ENCODE measurements around the gene SHTN1. TPM values are rescaled to one million over a fixed set of nuclear protein-coding genes. Genes with fewer than 3 reads are reported as not detected.

Gene SHTN1
- total and polyA plus RNA-seq, 2 experiments from 2014 or later, result 6.7 to 8.0 TPM

DNA sequence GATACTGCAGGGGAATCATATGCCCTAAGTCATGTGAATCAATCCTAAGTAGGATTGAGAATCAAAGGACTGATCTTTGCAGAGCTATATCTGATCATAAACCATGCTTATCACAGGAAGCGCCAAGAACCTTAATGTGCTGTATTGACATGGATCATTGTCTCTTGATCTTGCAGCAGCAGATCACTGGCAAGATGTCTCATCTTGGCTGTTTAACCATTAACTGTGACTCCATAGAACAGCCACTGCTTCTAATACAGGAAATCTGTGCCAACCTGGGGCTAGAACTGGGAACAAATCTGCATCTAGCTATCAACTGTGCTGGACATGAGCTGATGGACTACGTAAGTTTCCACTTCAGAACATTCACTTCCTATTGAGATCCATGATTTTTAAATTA lies 134.0 kb downstream of the SHTN1 start:
- Histone ChIP-seq H3K4me1 (ENCODE audit: insufficient read depth) (peaks cover 33% of the 10 kb centered on the region), H3K79me2 (replicated peaks; ENCODE audit: insufficient read depth) (no peaks in the 10 kb centered on the region), H3K9me2 (ENCODE audit: insufficient read depth) (no peaks in the 10 kb centered on the region; the same call in 1 of the 2 replicates), H3K4me3 (no peak overlapping the region), H3K27me3 (ENCODE audit: insufficient read depth) (no peaks in the 10 kb centered on the region), H4K20me1 (replicated peaks; ENCODE audit: insufficient read depth) (no peaks in the 10 kb centered on the region), H2AFZ (no peak overlapping the region), H3K4me2 (no peak overlapping the region), H3K27ac (ENCODE audit: low read depth) (no peak overlapping the region), H3F3A (replicated peaks; ENCODE audit: low read depth) (no peaks in the 10 kb centered on the region), H3K36me3 (ENCODE audit: insufficient read depth) (no peaks in the 10 kb centered on the region)
- ATAC-seq (no peak), DNase-seq (ENCODE audit: low spot score) (no peak)
- H3K4me3 Mint-ChIP-seq, result no peak overlapping the region
- peaks cover 32% of the 10 kb centered on the region for H3K4me1 Mint-ChIP-seq
- peaks cover 6% of the 10 kb centered on the region for H3K36me3 Mint-ChIP-seq (ENCODE audit: low read depth)
- H3K27ac Mint-ChIP-seq, result no peak overlapping the region
- TF ChIP-seq, protein P1, sequence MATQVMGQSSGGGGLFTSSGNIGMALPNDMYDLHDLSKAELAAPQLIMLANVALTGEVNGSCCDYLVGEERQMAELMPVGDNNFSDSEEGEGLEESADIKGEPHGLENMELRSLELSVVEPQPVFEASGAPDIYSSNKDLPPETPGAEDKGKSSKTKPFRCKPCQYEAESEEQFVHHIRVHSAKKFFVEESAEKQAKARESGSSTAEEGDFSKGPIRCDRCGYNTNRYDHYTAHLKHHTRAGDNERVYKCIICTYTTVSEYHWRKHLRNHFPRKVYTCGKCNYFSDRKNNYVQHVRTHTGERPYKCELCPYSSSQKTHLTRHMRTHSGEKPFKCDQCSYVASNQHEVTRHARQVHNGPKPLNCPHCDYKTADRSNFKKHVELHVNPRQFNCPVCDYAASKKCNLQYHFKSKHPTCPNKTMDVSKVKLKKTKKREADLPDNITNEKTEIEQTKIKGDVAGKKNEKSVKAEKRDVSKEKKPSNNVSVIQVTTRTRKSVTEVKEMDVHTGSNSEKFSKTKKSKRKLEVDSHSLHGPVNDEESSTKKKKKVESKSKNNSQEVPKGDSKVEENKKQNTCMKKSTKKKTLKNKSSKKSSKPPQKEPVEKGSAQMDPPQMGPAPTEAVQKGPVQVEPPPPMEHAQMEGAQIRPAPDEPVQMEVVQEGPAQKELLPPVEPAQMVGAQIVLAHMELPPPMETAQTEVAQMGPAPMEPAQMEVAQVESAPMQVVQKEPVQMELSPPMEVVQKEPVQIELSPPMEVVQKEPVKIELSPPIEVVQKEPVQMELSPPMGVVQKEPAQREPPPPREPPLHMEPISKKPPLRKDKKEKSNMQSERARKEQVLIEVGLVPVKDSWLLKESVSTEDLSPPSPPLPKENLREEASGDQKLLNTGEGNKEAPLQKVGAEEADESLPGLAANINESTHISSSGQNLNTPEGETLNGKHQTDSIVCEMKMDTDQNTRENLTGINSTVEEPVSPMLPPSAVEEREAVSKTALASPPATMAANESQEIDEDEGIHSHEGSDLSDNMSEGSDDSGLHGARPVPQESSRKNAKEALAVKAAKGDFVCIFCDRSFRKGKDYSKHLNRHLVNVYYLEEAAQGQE (IDR thresholded peaks at IDR 0.05; ENCODE audit: unreplicated experiment), result no peak
- TF ChIP-seq, protein P2, sequence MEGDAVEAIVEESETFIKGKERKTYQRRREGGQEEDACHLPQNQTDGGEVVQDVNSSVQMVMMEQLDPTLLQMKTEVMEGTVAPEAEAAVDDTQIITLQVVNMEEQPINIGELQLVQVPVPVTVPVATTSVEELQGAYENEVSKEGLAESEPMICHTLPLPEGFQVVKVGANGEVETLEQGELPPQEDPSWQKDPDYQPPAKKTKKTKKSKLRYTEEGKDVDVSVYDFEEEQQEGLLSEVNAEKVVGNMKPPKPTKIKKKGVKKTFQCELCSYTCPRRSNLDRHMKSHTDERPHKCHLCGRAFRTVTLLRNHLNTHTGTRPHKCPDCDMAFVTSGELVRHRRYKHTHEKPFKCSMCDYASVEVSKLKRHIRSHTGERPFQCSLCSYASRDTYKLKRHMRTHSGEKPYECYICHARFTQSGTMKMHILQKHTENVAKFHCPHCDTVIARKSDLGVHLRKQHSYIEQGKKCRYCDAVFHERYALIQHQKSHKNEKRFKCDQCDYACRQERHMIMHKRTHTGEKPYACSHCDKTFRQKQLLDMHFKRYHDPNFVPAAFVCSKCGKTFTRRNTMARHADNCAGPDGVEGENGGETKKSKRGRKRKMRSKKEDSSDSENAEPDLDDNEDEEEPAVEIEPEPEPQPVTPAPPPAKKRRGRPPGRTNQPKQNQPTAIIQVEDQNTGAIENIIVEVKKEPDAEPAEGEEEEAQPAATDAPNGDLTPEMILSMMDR (conservative IDR thresholded peaks at IDR 0.05; ENCODE audit: low read depth in 2 of 2), result no peak
- no peak for TF ChIP-seq EZH2phosphoT487 (IDR thresholded peaks at IDR 0.05; ENCODE audit: unreplicated experiment)
- TF ChIP-seq STAT1 (IDR thresholded peaks at IDR 0.05; ENCODE audit: unreplicated experiment), result no peak
- TF ChIP-seq CREB1 (CRISPR knock-in tag; IDR thresholded peaks at IDR 0.05; ENCODE audit: low read depth), result no peak
- TF ChIP-seq ZNF331 (CRISPR knock-in tag; IDR thresholded peaks at IDR 0.05; ENCODE audit: low read depth), result no peak
- TF ChIP-seq, protein P3, sequence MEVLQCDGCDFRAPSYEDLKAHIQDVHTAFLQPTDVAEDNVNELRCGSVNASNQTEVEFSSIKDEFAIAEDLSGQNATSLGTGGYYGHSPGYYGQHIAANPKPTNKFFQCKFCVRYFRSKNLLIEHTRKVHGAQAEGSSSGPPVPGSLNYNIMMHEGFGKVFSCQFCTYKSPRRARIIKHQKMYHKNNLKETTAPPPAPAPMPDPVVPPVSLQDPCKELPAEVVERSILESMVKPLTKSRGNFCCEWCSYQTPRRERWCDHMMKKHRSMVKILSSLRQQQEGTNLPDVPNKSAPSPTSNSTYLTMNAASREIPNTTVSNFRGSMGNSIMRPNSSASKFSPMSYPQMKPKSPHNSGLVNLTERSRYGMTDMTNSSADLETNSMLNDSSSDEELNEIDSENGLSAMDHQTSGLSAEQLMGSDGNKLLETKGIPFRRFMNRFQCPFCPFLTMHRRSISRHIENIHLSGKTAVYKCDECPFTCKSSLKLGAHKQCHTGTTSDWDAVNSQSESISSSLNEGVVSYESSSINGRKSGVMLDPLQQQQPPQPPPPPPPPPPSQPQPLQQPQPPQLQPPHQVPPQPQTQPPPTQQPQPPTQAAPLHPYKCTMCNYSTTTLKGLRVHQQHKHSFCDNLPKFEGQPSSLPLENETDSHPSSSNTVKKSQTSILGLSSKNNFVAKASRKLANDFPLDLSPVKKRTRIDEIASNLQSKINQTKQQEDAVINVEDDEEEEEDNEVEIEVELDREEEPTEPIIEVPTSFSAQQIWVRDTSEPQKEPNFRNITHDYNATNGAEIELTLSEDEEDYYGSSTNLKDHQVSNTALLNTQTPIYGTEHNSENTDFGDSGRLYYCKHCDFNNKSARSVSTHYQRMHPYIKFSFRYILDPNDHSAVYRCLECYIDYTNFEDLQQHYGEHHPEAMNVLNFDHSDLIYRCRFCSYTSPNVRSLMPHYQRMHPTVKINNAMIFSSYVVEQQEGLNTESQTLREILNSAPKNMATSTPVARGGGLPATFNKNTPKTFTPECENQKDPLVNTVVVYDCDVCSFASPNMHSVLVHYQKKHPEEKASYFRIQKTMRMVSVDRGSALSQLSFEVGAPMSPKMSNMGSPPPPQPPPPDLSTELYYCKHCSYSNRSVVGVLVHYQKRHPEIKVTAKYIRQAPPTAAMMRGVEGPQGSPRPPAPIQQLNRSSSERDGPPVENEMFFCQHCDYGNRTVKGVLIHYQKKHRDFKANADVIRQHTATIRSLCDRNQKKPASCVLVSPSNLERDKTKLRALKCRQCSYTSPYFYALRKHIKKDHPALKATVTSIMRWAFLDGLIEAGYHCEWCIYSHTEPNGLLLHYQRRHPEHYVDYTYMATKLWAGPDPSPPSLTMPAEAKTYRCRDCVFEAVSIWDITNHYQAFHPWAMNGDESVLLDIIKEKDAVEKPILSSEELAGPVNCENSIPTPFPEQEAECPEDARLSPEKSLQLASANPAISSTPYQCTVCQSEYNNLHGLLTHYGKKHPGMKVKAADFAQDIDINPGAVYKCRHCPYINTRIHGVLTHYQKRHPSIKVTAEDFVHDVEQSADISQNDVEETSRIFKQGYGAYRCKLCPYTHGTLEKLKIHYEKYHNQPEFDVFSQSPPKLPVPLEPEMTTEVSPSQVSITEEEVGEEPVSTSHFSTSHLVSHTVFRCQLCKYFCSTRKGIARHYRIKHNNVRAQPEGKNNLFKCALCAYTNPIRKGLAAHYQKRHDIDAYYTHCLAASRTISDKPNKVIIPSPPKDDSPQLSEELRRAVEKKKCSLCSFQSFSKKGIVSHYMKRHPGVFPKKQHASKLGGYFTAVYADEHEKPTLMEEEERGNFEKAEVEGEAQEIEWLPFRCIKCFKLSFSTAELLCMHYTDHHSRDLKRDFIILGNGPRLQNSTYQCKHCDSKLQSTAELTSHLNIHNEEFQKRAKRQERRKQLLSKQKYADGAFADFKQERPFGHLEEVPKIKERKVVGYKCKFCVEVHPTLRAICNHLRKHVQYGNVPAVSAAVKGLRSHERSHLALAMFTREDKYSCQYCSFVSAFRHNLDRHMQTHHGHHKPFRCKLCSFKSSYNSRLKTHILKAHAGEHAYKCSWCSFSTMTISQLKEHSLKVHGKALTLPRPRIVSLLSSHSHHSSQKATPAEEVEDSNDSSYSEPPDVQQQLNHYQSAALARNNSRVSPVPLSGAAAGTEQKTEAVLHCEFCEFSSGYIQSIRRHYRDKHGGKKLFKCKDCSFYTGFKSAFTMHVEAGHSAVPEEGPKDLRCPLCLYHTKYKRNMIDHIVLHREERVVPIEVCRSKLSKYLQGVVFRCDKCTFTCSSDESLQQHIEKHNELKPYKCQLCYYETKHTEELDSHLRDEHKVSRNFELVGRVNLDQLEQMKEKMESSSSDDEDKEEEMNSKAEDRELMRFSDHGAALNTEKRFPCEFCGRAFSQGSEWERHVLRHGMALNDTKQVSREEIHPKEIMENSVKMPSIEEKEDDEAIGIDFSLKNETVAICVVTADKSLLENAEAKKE (CRISPR knock-in tag; IDR thresholded peaks at IDR 0.05), result no peak
- TF ChIP-seq JUNB (IDR thresholded peaks at IDR 0.05; ENCODE audit: unreplicated experiment), result no peak
- TF ChIP-seq POLR2AphosphoS5 (IDR thresholded peaks at IDR 0.05; ENCODE audit: low read depth), result no peak
- no peak for TF ChIP-seq NANOG (IDR thresholded peaks at IDR 0.05; ENCODE audit: borderline replicate concordance)
- H3K27me3 Mint-ChIP-seq (ENCODE audit: insufficient read depth, low read depth, poor library complexity), result peaks cover 2% of the 10 kb centered on the region
- H3K9me3 Mint-ChIP-seq, result peaks cover 9% of the 10 kb centered on the region
